ENCODE data around the gene PRSS57.

PRSS57 gene

GRCh38 chr19:726993-727956 is 32.0 kb upstream of the PRSS57 start:
- TF ChIP-seq EZH2 (optimal IDR thresholded peaks at IDR 0.05; ENCODE audit: low read depth, low read length): no peak
- Histone ChIP-seq H3K27ac (ENCODE audit: low read length) (no peak overlapping the region), H2AFZ (ENCODE audit: low read length) (no peak overlapping the region), H3K4me1 (ENCODE audit: low read length) (no peaks in the 10 kb centered on the region), H3K4me2 (ENCODE audit: low read depth, low read length) (no peak overlapping the region), H3K9me2 (replicated peaks; ENCODE audit: insufficient read depth, low read length) (no peaks in the 10 kb centered on the region), H3K4me3 (ENCODE audit: low read length) (no peak overlapping the region), H3K79me2 (ENCODE audit: low read length) (no peaks in the 10 kb centered on the region), H3K9me3 (replicated peaks; ENCODE audit: insufficient read depth, low read length) (no peaks in the 10 kb centered on the region), H4K20me1 (ENCODE audit: insufficient read depth, low read length) (no peaks in the 10 kb centered on the region), H3K9ac (ENCODE audit: low read length) (no peak overlapping the region), H3F3A (ENCODE audit: insufficient read depth, low read length) (no peaks in the 10 kb centered on the region), H3K27me3 (replicated peaks; ENCODE audit: insufficient read depth, low read length) (peaks cover 89% of the 10 kb centered on the region), H3K36me3 (replicated peaks; ENCODE audit: insufficient read depth, low read length) (no peaks in the 10 kb centered on the region)
- no peak for DNase-seq

- H3K4me1 ChIP-seq (ENCODE audit: low read length): no peaks in the 10 kb centered on the region
- H3K27ac ChIP-seq (ENCODE audit: low read length): no peak overlapping the region
- no peak for DNase-seq
- H3K9ac ChIP-seq (ENCODE audit: low read length): no peak overlapping the region
- no peak overlapping the region for H2AFZ ChIP-seq (ENCODE audit: low read length)
- no peaks in the 10 kb centered on the region for H3K36me3 ChIP-seq (replicated peaks; ENCODE audit: insufficient read depth, low read length)
- H3F3A ChIP-seq (ENCODE audit: insufficient read depth, low read length): no peaks in the 10 kb centered on the region
- H3K4me3 ChIP-seq (ENCODE audit: low read length): no peak overlapping the region
- TF ChIP-seq EZH2 (optimal IDR thresholded peaks at IDR 0.05; ENCODE audit: low read depth, low read length) (no peak), EZH2phosphoT487 (IDR thresholded peaks at IDR 0.05; ENCODE audit: low read length) (no peak)
- TF ChIP-seq, protein P1, sequence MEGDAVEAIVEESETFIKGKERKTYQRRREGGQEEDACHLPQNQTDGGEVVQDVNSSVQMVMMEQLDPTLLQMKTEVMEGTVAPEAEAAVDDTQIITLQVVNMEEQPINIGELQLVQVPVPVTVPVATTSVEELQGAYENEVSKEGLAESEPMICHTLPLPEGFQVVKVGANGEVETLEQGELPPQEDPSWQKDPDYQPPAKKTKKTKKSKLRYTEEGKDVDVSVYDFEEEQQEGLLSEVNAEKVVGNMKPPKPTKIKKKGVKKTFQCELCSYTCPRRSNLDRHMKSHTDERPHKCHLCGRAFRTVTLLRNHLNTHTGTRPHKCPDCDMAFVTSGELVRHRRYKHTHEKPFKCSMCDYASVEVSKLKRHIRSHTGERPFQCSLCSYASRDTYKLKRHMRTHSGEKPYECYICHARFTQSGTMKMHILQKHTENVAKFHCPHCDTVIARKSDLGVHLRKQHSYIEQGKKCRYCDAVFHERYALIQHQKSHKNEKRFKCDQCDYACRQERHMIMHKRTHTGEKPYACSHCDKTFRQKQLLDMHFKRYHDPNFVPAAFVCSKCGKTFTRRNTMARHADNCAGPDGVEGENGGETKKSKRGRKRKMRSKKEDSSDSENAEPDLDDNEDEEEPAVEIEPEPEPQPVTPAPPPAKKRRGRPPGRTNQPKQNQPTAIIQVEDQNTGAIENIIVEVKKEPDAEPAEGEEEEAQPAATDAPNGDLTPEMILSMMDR (IDR thresholded peaks at IDR 0.05; ENCODE audit: low read length): no peak
- H3K4me2 ChIP-seq (ENCODE audit: low read depth, low read length): no peak overlapping the region
- no peaks in the 10 kb centered on the region for H4K20me1 ChIP-seq (ENCODE audit: insufficient read depth, low read length)
- no peaks in the 10 kb centered on the region for H3K79me2 ChIP-seq (ENCODE audit: low read length)
- peaks cover 88% of the 10 kb centered on the region for H3K27me3 ChIP-seq (replicated peaks; ENCODE audit: insufficient read depth, low read length)
- no peaks in the 10 kb centered on the region for H3K9me3 ChIP-seq (replicated peaks; ENCODE audit: insufficient read depth, low read length)
- no peaks in the 10 kb centered on the region for H3K9me2 ChIP-seq (replicated peaks; ENCODE audit: insufficient read depth, low read length)
Observed at GRCh38 chr19:725461-726089, 30.3 kb upstream of the PRSS57 start.

DNA sequence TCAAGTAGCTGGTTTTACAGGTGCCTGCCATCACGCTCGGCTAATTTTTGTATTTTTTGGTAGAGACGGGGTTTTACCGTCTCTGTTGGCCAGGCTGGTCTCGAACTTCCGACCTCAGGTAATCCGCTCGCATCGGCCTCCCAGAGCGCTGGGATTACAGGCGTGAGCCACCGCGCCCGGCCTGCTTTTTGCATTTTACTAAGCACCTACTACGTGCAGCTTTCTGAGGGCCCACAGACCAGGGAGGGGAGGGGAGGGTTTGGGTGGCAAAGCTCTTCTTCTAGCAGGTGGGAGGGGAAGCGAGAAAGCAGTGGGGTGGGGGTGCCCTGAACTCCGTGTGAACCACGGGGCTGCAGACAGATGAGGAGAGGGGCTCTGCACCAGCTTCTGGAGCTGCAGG is 28.5 kb upstream of the PRSS57 start:
- Histone ChIP-seq H3K9ac (ENCODE audit: low read length) (no peak overlapping the region), H3K9me2 (replicated peaks; ENCODE audit: insufficient read depth, low read length) (no peaks in the 10 kb centered on the region), H4K20me1 (ENCODE audit: insufficient read depth, low read length) (no peaks in the 10 kb centered on the region), H3F3A (ENCODE audit: insufficient read depth, low read length) (no peaks in the 10 kb centered on the region), H3K79me2 (ENCODE audit: low read length) (no peaks in the 10 kb centered on the region), H3K4me2 (ENCODE audit: low read depth, low read length) (no peak overlapping the region), H3K36me3 (replicated peaks; ENCODE audit: insufficient read depth, low read length) (no peaks in the 10 kb centered on the region), H3K4me3 (ENCODE audit: low read length) (no peak overlapping the region), H2AFZ (ENCODE audit: low read length) (no peak overlapping the region), H3K27ac (ENCODE audit: low read length) (no peak overlapping the region), H3K4me1 (ENCODE audit: low read length) (no peaks in the 10 kb centered on the region), H3K9me3 (replicated peaks; ENCODE audit: insufficient read depth, low read length) (no peaks in the 10 kb centered on the region), H3K27me3 (replicated peaks; ENCODE audit: insufficient read depth, low read length) (peaks cover 90% of the 10 kb centered on the region)
- TF ChIP-seq EZH2 (optimal IDR thresholded peaks at IDR 0.05; ENCODE audit: low read depth, low read length) (no peak), EZH2phosphoT487 (IDR thresholded peaks at IDR 0.05; ENCODE audit: low read length) (no peak)
- TF ChIP-seq, protein P1 (IDR thresholded peaks at IDR 0.05; ENCODE audit: low read length): no peak
- DNase-seq: no peak
